Measurements from ENCODE around the gene ITGA3.

- TF ChIP-seq RARG (CRISPR knock-in tag; IDR thresholded peaks at IDR 0.05; ENCODE audit: low read depth) (no peak), SNAI1 (CRISPR knock-in tag; IDR thresholded peaks at IDR 0.05; ENCODE audit: borderline replicate concordance) (no peak), KLF9 (CRISPR knock-in tag; IDR thresholded peaks at IDR 0.05; ENCODE audit: low read depth) (no peak), CTCF (CRISPR knock-in tag; IDR thresholded peaks at IDR 0.05) (no peak), RAD51 (IDR thresholded peaks at IDR 0.05; ENCODE audit: borderline replicate concordance) (no peak), SP4 (CRISPR knock-in tag; IDR thresholded peaks at IDR 0.05) (no peak), FIP1L1 (IDR thresholded peaks at IDR 0.05; ENCODE audit: borderline replicate concordance, insufficient read depth, low read depth, low read length) (no peak), DNMT1 (CRISPR knock-in tag; IDR thresholded peaks at IDR 0.05) (no peak)
- TF ChIP-seq, protein P1, sequence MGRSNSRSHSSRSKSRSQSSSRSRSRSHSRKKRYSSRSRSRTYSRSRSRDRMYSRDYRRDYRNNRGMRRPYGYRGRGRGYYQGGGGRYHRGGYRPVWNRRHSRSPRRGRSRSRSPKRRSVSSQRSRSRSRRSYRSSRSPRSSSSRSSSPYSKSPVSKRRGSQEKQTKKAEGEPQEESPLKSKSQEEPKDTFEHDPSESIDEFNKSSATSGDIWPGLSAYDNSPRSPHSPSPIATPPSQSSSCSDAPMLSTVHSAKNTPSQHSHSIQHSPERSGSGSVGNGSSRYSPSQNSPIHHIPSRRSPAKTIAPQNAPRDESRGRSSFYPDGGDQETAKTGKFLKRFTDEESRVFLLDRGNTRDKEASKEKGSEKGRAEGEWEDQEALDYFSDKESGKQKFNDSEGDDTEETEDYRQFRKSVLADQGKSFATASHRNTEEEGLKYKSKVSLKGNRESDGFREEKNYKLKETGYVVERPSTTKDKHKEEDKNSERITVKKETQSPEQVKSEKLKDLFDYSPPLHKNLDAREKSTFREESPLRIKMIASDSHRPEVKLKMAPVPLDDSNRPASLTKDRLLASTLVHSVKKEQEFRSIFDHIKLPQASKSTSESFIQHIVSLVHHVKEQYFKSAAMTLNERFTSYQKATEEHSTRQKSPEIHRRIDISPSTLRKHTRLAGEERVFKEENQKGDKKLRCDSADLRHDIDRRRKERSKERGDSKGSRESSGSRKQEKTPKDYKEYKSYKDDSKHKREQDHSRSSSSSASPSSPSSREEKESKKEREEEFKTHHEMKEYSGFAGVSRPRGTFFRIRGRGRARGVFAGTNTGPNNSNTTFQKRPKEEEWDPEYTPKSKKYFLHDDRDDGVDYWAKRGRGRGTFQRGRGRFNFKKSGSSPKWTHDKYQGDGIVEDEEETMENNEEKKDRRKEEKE (IDR thresholded peaks at IDR 0.05): no peak
- TF ChIP-seq, protein P2, sequence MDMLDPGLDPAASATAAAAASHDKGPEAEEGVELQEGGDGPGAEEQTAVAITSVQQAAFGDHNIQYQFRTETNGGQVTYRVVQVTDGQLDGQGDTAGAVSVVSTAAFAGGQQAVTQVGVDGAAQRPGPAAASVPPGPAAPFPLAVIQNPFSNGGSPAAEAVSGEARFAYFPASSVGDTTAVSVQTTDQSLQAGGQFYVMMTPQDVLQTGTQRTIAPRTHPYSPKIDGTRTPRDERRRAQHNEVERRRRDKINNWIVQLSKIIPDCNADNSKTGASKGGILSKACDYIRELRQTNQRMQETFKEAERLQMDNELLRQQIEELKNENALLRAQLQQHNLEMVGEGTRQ (IDR thresholded peaks at IDR 0.05; ENCODE audit: low read depth, low read length): no peak
- TF ChIP-seq, protein P2 (CRISPR knock-in tag; IDR thresholded peaks at IDR 0.05; ENCODE audit: borderline replicate concordance): no peak
Observed at GRCh38 chr17:50047488-50048126, 8.3 kb upstream of the ITGA3 start.
